OCI-LY7 (cell line): ENCODE results near the gene NCKAP5. TPM values are rescaled to one million over a fixed set of nuclear protein-coding genes. Genes with fewer than 3 reads are reported as not detected.

Experiments
- BruUV-seq: library from RNA; stranded (reverse); fragments of 400-500 nt; replicated peaks from 2 replicates; lab custom pipeline; 2021; lab: Mats Ljungman, UMichigan
- CTCF ChIA-PET: fragments of 300-600 bp; sonication (Branson Sonifier 250); formaldehyde crosslinking; loops from one replicate; lab custom pipeline; 2022; ENCODE audit warnings: antibody characterized with exemption; ENCODE audit not compliant: unreplicated experiment; lab: Charles Lee
- POLR2A ChIA-PET: fragments of 300-600 bp; sonication (Branson Sonifier 250); formaldehyde crosslinking; loops from one replicate; lab custom pipeline; 2022; ENCODE audit warnings: antibody characterized with exemption; lab: Charles Lee
- DNase-seq: peaks from one replicate; pipeline ENCODE4 v3.0.0-alpha.2; 2015; ENCODE audit warnings: low spot score
- H2AFZ ChIP-seq: fragments of 200-600 bp; sonication (generic), shearing (Covaris generic); 2 replicates; pipeline ENCODE4 v1.6.1; 2014; ENCODE audit warnings: mild to moderate bottlenecking, antibody characterized with exemption, low read length, moderate library complexity
- H3K27ac ChIP-seq: fragments of 200-600 bp; sonication (generic); 2 replicates; pipeline ENCODE4 v1.5.1; 2014; ENCODE audit warnings: mixed run types, low read depth, mild to moderate bottlenecking, moderate library complexity, low read length, inconsistent platforms; ENCODE audit not compliant: poor library complexity, severe bottlenecking
- H3K36me3 ChIP-seq: fragments of 200-600 bp; sonication (generic); 2 replicates; pipeline ENCODE4 v1.6.1; 2014; ENCODE audit warnings: mild to moderate bottlenecking, antibody characterized with exemption, low read length, moderate library complexity, mixed read lengths; ENCODE audit not compliant: insufficient read depth
- H3K4me1 ChIP-seq: fragments of 200-600 bp; sonication (generic); 2 replicates; pipeline ENCODE4 v1.5.1; 2014; ENCODE audit warnings: mild to moderate bottlenecking, low read length; ENCODE audit not compliant: insufficient read depth, poor library complexity, severe bottlenecking
- H3K4me2 ChIP-seq: fragments of 200-600 bp; sonication (generic); 2 replicates; pipeline ENCODE4 v1.6.1; 2014; ENCODE audit warnings: mild to moderate bottlenecking, low read length
- H3K4me3 ChIP-seq: fragments of 200-600 bp; sonication (generic); 2 replicates; pipeline ENCODE4 v1.5.1; 2014; ENCODE audit warnings: mild to moderate bottlenecking, low read depth, low read length; ENCODE audit not compliant: poor library complexity, severe bottlenecking
- H3K79me2 ChIP-seq: fragments of 200-600 bp; sonication (generic); 2 replicates; pipeline ENCODE4 v1.6.1; 2016; ENCODE audit warnings: low read depth, mild to moderate bottlenecking, low read length, moderate library complexity, mixed read lengths; ENCODE audit not compliant: insufficient read depth
- H3K9me2 ChIP-seq: fragments of 200-600 bp; sonication (generic); 2 replicates; pipeline ENCODE4 v1.6.1; 2016; ENCODE audit warnings: mild to moderate bottlenecking, low read length, mixed read lengths; ENCODE audit not compliant: insufficient read depth
- H3K9me3 ChIP-seq: fragments of 200-600 bp; sonication (generic); 2 replicates; pipeline ENCODE4 v1.6.1; 2014; ENCODE audit warnings: mild to moderate bottlenecking, mixed run types, low read length, mixed read lengths
- H4K20me1 ChIP-seq: fragments of 200-600 bp; sonication (generic); 2 replicates; pipeline ENCODE4 v1.6.1; 2014; ENCODE audit warnings: mild to moderate bottlenecking, antibody characterized with exemption, low read length, moderate library complexity, mixed read lengths; ENCODE audit not compliant: insufficient read depth
- CTCF ChIP-seq: fragments of 200-600 bp; sonication (generic); conservative IDR thresholded peaks from 2 replicates; pipeline ENCODE4 v1.5.1; 2014; ENCODE audit warnings: mild to moderate bottlenecking, antibody characterized with exemption, low read length, moderate library complexity, mixed read lengths
- EZH2phosphoT487 ChIP-seq: fragments of 200-600 bp; sonication (generic); IDR thresholded peaks from 2 replicates; pipeline ENCODE4 v1.6.1; 2018; ENCODE audit warnings: low read depth, borderline replicate concordance, mild to moderate bottlenecking, mixed run types, antibody characterized with exemption, low read length, moderate library complexity, mixed read lengths
- intact Hi-C: fragments of 100-400 bp; cut with micrococcal nuclease; formaldehyde crosslinking; loops from one replicate; pipeline ENCODE4 v1.10.0; 2022; ENCODE audit not compliant: unreplicated experiment
- total RNA-seq, 2 experiments: library from RNA; depleted of rRNA in 1 of 2; stranded (reverse); fragments of >200 nt in 1 of 2; shearing (Covaris generic) in 1 of 2; gene quantifications; 2 replicates each; pipeline ENCODE4 v1.2.3, GENCODE V29; 2014 to 2022

The NCKAP5 gene
- total RNA-seq, 2 experiments from 2014 or later: not detected

GRCh38 chr2:133146893-133147292, 421.4 kb downstream of the NCKAP5 start:
- no peak overlapping the region for H3K4me3 ChIP-seq
- H3K4me2 ChIP-seq: no peak overlapping the region
- intact Hi-C loops: no loop called here
- no peaks in the 10 kb centered on the region for H3K9me2 ChIP-seq
- TF ChIP-seq EZH2phosphoT487: no peak
- TF ChIP-seq CTCF: no peak
- no peak overlapping the region for H2AFZ ChIP-seq
- H4K20me1 ChIP-seq: no peaks in the 10 kb centered on the region
- BruUV-seq: no TSS peak
- H3K36me3 ChIP-seq: no peaks in the 10 kb centered on the region
- POLR2A ChIA-PET: interaction anchor here (0.8 kb wide), 1 partner anchor 191 kb away, joined by 3 read pairs; no protein-coding TSS in a partner anchor
- H3K79me2 ChIP-seq: no peaks in the 10 kb centered on the region
- no peak overlapping the region for H3K27ac ChIP-seq
- no peak for DNase-seq
- H3K4me1 ChIP-seq: no peaks in the 10 kb centered on the region
- CTCF ChIA-PET: no interaction called here
- no peaks in the 10 kb centered on the region for H3K9me3 ChIP-seq

GRCh38 chr2:133143645-133144044, 424.6 kb downstream of the NCKAP5 start:
- H4K20me1 ChIP-seq: no peaks in the 10 kb centered on the region
- H3K27ac ChIP-seq: no peak overlapping the region
- intact Hi-C loops: no loop called here
- BruUV-seq: no TSS peak
- H3K9me2 ChIP-seq: no peaks in the 10 kb centered on the region
- H3K4me2 ChIP-seq: no peak overlapping the region
- ChIA-PET POLR2A (no interaction called here), CTCF (no interaction called here)
- no peaks in the 10 kb centered on the region for H3K79me2 ChIP-seq
- H3K4me1 ChIP-seq: no peaks in the 10 kb centered on the region
- DNase-seq: no peak
- no peaks in the 10 kb centered on the region for H3K36me3 ChIP-seq
- H2AFZ ChIP-seq: no peak overlapping the region
- TF ChIP-seq EZH2phosphoT487 (no peak), CTCF (no peak)
- H3K4me3 ChIP-seq: no peak overlapping the region
- H3K9me3 ChIP-seq: no peaks in the 10 kb centered on the region

- no peak overlapping the region for H3K27ac ChIP-seq
- CTCF ChIA-PET: no interaction called here
- H2AFZ ChIP-seq: no peak overlapping the region
- TF ChIP-seq EZH2phosphoT487: no peak
- TF ChIP-seq CTCF: no peak
- POLR2A ChIA-PET: interaction anchor here (0.9 kb wide), 1 partner anchor 9 kb away, joined by 3 read pairs; no protein-coding TSS in a partner anchor
- H3K79me2 ChIP-seq: no peaks in the 10 kb centered on the region
- H3K4me3 ChIP-seq: no peak overlapping the region
- no peaks in the 10 kb centered on the region for H4K20me1 ChIP-seq
- BruUV-seq: no TSS peak
- intact Hi-C loops: no loop called here
- H3K9me2 ChIP-seq: no peaks in the 10 kb centered on the region
- H3K9me3 ChIP-seq: no peaks in the 10 kb centered on the region
- DNase-seq: no peak
- no peaks in the 10 kb centered on the region for H3K36me3 ChIP-seq
- no peaks in the 10 kb centered on the region for H3K4me1 ChIP-seq
- H3K4me2 ChIP-seq: no peak overlapping the region
Measured at GRCh38 chr2:133142087-133142486, 426.2 kb downstream of the NCKAP5 start.
